ENCODE results near the gene ARL2. TPM values are rescaled to one million over a fixed set of nuclear protein-coding genes. Genes with fewer than 3 reads are reported as not detected.

ARL2 gene
- total and polyA plus RNA-seq, 2 donors (not counting 3 experiments of a cell fraction or from before 2014, with no cell fraction given) = 109 to 259 TPM

- no peaks in the 10 kb centered on the region for H3K27me3 ChIP-seq (ENCODE audit: control insufficient read depth in 2 of 2, insufficient read depth in 2 of 2, low read length in 2 of 2)
- peaks cover 0 to 4% of the 10 kb centered on the region in 2 experiments for H3K36me3 ChIP-seq (ENCODE audit: control insufficient read depth in 2 of 2, extremely low read depth in 1 of 2, insufficient read depth in 2 of 2, low read length in 2 of 2)
- no peak for TF ChIP-seq MYC (IDR thresholded peaks at IDR 0.05; ENCODE audit: low read depth, low read length)
- no peak overlapping the region for H3K4me2 ChIP-seq (ENCODE audit: insufficient read depth, low read length)
- DNase-seq (ENCODE audit: low read depth, low spot score) (no peak), FAIRE-seq (no peak)
- no peaks in the 10 kb centered on the region for H3K9me1 ChIP-seq (replicated peaks; ENCODE audit: control insufficient read depth, extremely low read depth, insufficient read depth, low read length)
- H3K4me3 ChIP-seq (replicated peaks in 1 of 3; ENCODE audit: insufficient read depth in 1 of 3, low read depth in 1 of 3, low read length in 3 of 3) = no peak overlapping the region
- peaks cover 1% of the 10 kb centered on the region for H3K79me2 ChIP-seq (ENCODE audit: control insufficient read depth, insufficient read depth, low read length)
- H3K4me1 ChIP-seq (ENCODE audit: control insufficient read depth, extremely low read depth, insufficient read depth, low read length) = no peaks in the 10 kb centered on the region
- H3K9ac ChIP-seq (replicated peaks; ENCODE audit: extremely low read depth, insufficient read depth, low read length) = no peak overlapping the region
- ChIA-PET CTCF (no interaction called here), POLR2A (no interaction called here)
- no peak overlapping the region for H3K27ac ChIP-seq (ENCODE audit: insufficient read depth, low read depth, low read length)
- no peaks in the 10 kb centered on the region for H3K9me3 ChIP-seq (replicated peaks; ENCODE audit: control insufficient read depth, insufficient read depth, low read length)
- no peaks in the 10 kb centered on the region for H4K20me1 ChIP-seq (replicated peaks; ENCODE audit: control insufficient read depth, extremely low read depth, insufficient read depth, low read length)
- no peak overlapping the region for H2AFZ ChIP-seq (ENCODE audit: low read depth, low read length)
- BruUV-seq (replicated peaks) = no TSS peak
- intact Hi-C loops (cut with micrococcal nuclease) (no loop called here), dilution Hi-C loops (cut with MboI; ENCODE audit: extremely low pct_ligation_motif_present, low sequenced_read_pairs) (no loop called here)
These were observed 5.9 kb downstream of the ARL2 start for GRCh38 chr11:65019824-65020223.

GRCh38 chr11:65021003-65021402, 7.0 kb downstream of the ARL2 start:
- intact Hi-C loops (cut with micrococcal nuclease) = no loop called here
- POLR2A ChIA-PET = no interaction called here

More at GRCh38 chr11:65021003-65021402, 7.0 kb downstream of the ARL2 start:
- Histone ChIP-seq H2AFZ (ENCODE audit: low read depth, low read length) (no peak overlapping the region), H3K4me2 (ENCODE audit: insufficient read depth, low read length) (no peak overlapping the region), H3K9me3 (replicated peaks; ENCODE audit: control insufficient read depth, insufficient read depth, low read length) (no peaks in the 10 kb centered on the region), H4K20me1 (replicated peaks; ENCODE audit: control insufficient read depth, extremely low read depth, insufficient read depth, low read length) (no peaks in the 10 kb centered on the region), H3K4me1 (ENCODE audit: control insufficient read depth, extremely low read depth, insufficient read depth, low read length) (no peaks in the 10 kb centered on the region), H3K27ac (ENCODE audit: insufficient read depth, low read depth, low read length) (no peak overlapping the region), H3K36me3 (ENCODE audit: control insufficient read depth in 2 of 2, extremely low read depth in 1 of 2, insufficient read depth in 2 of 2, low read length in 2 of 2) (peaks cover 0 to 4% of the 10 kb centered on the region in 2 experiments), H3K27me3 (ENCODE audit: control insufficient read depth in 2 of 2, insufficient read depth in 2 of 2, low read length in 2 of 2) (no peaks in the 10 kb centered on the region), H3K79me2 (ENCODE audit: control insufficient read depth, insufficient read depth, low read length) (no peaks in the 10 kb centered on the region), H3K9me1 (replicated peaks; ENCODE audit: control insufficient read depth, extremely low read depth, insufficient read depth, low read length) (no peaks in the 10 kb centered on the region), H3K4me3 (replicated peaks in 1 of 3; ENCODE audit: insufficient read depth in 1 of 3, low read depth in 1 of 3, low read length in 3 of 3) (no peak overlapping the region), H3K9ac (replicated peaks; ENCODE audit: extremely low read depth, insufficient read depth, low read length) (no peak overlapping the region)
- CTCF ChIA-PET = no interaction called here
- no peak for FAIRE-seq
- dilution Hi-C loops (cut with MboI; ENCODE audit: extremely low pct_ligation_motif_present, low sequenced_read_pairs) = no loop called here
- no peak for DNase-seq (ENCODE audit: low read depth, low spot score)
- no TSS peak for BruUV-seq (replicated peaks)
- no peak for TF ChIP-seq GATA2 (IDR thresholded peaks at IDR 0.05; ENCODE audit: insufficient read depth, insufficient read length, low read depth, low read length)
- TF ChIP-seq FOS (IDR thresholded peaks at IDR 0.05; ENCODE audit: borderline replicate concordance, insufficient read depth, low read length) = no peak
- TF ChIP-seq POLR2AphosphoS5 (IDR thresholded peaks at IDR 0.05; ENCODE audit: insufficient read depth, low read depth, low read length) = no peak
- TF ChIP-seq JUN (IDR thresholded peaks at IDR 0.05; ENCODE audit: borderline replicate concordance, insufficient read depth, insufficient read length, low read depth) = no peak
- no peak for TF ChIP-seq MYC (IDR thresholded peaks at IDR 0.05; ENCODE audit: low read depth, low read length)
- no peak for TF ChIP-seq EZH2 (IDR thresholded peaks at IDR 0.05; ENCODE audit: borderline replicate concordance, low read depth, low read length, severe bottlenecking)
- TF ChIP-seq POLR2A (IDR thresholded peaks at IDR 0.05; ENCODE audit: low read depth, low read length) = no peak
- no peak for TF ChIP-seq MAX (IDR thresholded peaks at IDR 0.05; ENCODE audit: insufficient read depth, insufficient read length)
- TF ChIP-seq CTCF (IDR thresholded peaks at IDR 0.05; ENCODE audit: extremely low read depth in 1 of 2, insufficient read depth in 1 of 2, low read depth in 1 of 2, low read length in 2 of 2) = no peak
